GM18520 (cell line): ENCODE results near the gene GNB1.

ENCODE experiments used
- ATAC-seq: cut with Tn5 transposase; IDR thresholded peaks from one replicate; pipeline ENCODE4 v1.9.1; 2021; ENCODE audit not compliant: unreplicated experiment

Gene GNB1

GRCh38 chr1:1922956-1923833 is 32.3 kb upstream of the GNB1 start:
- no peak for ATAC-seq

GRCh38 chr1:1922702-1922955 is 31.7 kb upstream of the GNB1 start:
- ATAC-seq = no peak

- ATAC-seq = no peak
These were observed 31.2 kb upstream of the GNB1 start for GRCh38 chr1:1921901-1922701.

- ATAC-seq = no peak
These were observed 30.6 kb upstream of the GNB1 start for GRCh38 chr1:1921459-1921862.

- ATAC-seq = no peak
These were observed 29.9 kb upstream of the GNB1 start for GRCh38 chr1:1920608-1921458.

GRCh38 chr1:1920057-1920607 is 29.2 kb upstream of the GNB1 start:
- ATAC-seq = no peak

GRCh38 chr1:1919304-1920056 is 28.6 kb upstream of the GNB1 start:
- peak; percentile 72 for ATAC-seq

GRCh38 chr1:1918901-1919303 is 28.0 kb upstream of the GNB1 start, which contains the start of gene TMEM52:
Gene TMEM52 (minus strand): TSS chr1:1919279. CDS start chr1:1919265, 14 bp downstream.
- ATAC-seq = peak; percentile 21

- no peak for ATAC-seq
These were observed 27.4 kb upstream of the GNB1 start for GRCh38 chr1:1917995-1918900.

GRCh38 chr1:1917304-1917976 is 26.6 kb upstream of the GNB1 start:
- no peak for ATAC-seq

- ATAC-seq = no peak
These were observed 26.0 kb upstream of the GNB1 start for GRCh38 chr1:1916851-1917251.

GRCh38 chr1:1915911-1916840 is 25.3 kb upstream of the GNB1 start:
- ATAC-seq = no peak

GRCh38 chr1:1914971-1915692 is 24.2 kb upstream of the GNB1 start, which contains the start of gene CALML6:
Gene CALML6 (plus strand): TSS chr1:1915260. CDS start chr1:1915281, 21 bp downstream.
- no peak for ATAC-seq

- no peak for ATAC-seq
These were observed 23.4 kb upstream of the GNB1 start for GRCh38 chr1:1914101-1914970.

GRCh38 chr1:1911350-1912041 is 20.6 kb upstream of the GNB1 start:
- ATAC-seq = no peak
